ENCODE measurements around the gene ADAMTSL4. TPM values are rescaled to one million over a fixed set of nuclear protein-coding genes. Genes with fewer than 3 reads are reported as not detected.
"Not testable (repeated sequence)": the region's sequence is repeated elsewhere in the genome, so short reads cannot be mapped to it uniquely, and the experiment has no call there.

The ADAMTSL4 gene
- total RNA-seq, 1 experiment from 2014 or later: 2.8 TPM

GRCh38 chr1:150581437-150581836, 32.2 kb downstream of the ADAMTSL4 start:
- not testable (repeated sequence) for DNase-seq (ENCODE audit: low read depth)

- not testable (repeated sequence) for DNase-seq (ENCODE audit: low read depth)
Measured at GRCh38 chr1:150581962-150582361, 32.8 kb downstream of the ADAMTSL4 start.

- no peak for DNase-seq (ENCODE audit: low read depth)
Measured at GRCh38 chr1:150582371-150582770, 33.2 kb downstream of the ADAMTSL4 start.

- peak; percentile 82 for DNase-seq (ENCODE audit: low read depth)
Measured at GRCh38 chr1:150596095-150596892, 47.1 kb downstream of the ADAMTSL4 start.

GRCh38 chr1:150596976-150597375, 47.8 kb downstream of the ADAMTSL4 start:
- DNase-seq (ENCODE audit: low read depth): no peak

GRCh38 chr1:150598346-150598745, 49.1 kb downstream of the ADAMTSL4 start:
- DNase-seq (ENCODE audit: low read depth): not testable (repeated sequence)

GRCh38 chr1:150601540-150601939, 52.3 kb downstream of the ADAMTSL4 start:
- no peak for DNase-seq (ENCODE audit: low read depth)

GRCh38 chr1:150602372-150602771, 53.2 kb downstream of the ADAMTSL4 start:
- DNase-seq (ENCODE audit: low read depth): not testable (repeated sequence)

GRCh38 chr1:150603711-150604110, 54.5 kb downstream of the ADAMTSL4 start:
- no peak for DNase-seq (ENCODE audit: low read depth)

- DNase-seq (ENCODE audit: low read depth): no peak
Measured at GRCh38 chr1:150604226-150604588, 55.0 kb downstream of the ADAMTSL4 start.

GRCh38 chr1:150605451-150605731, 56.2 kb downstream of the ADAMTSL4 start:
- DNase-seq (ENCODE audit: low read depth): not testable (repeated sequence)

GRCh38 chr1:150606463-150607142, 57.4 kb downstream of the ADAMTSL4 start:
- DNase-seq (ENCODE audit: low read depth): no peak

GRCh38 chr1:150609732-150610131, 60.5 kb downstream of the ADAMTSL4 start:
- no peak for DNase-seq (ENCODE audit: low read depth)

Other genes starting within 250 kb of the ADAMTSL4 start
- 34.7 and 41.8 TPM in 2 replicates for gene PRPF3, start 227.9 kb upstream of the ADAMTSL4 start, total RNA-seq (2014; rRNA removed)
- 10.8 and 13.4 TPM in 2 replicates for gene RPRD2, start 185.3 kb upstream of the ADAMTSL4 start, total RNA-seq (2014; rRNA removed)
- 16.4 and 18.9 TPM in 2 replicates for gene TARS2, start 62.0 kb upstream of the ADAMTSL4 start, total RNA-seq (2014; rRNA removed)
- 108 and 129 TPM in 2 replicates for gene ECM1, start 41.3 kb upstream of the ADAMTSL4 start, total RNA-seq (2014; rRNA removed)
- not detected in 2 replicates for gene FALEC, start 33.7 kb upstream of the ADAMTSL4 start, total RNA-seq (2014; rRNA removed)
- 287 TPM in 2 replicates for gene MCL1, start 30.2 kb downstream of the ADAMTSL4 start, total RNA-seq (2014; rRNA removed)
- gene ENSA, start 80.2 kb downstream of the ADAMTSL4 start, total RNA-seq (2014; rRNA removed): 85.5 and 116 TPM in 2 replicates
- 5.0 and 6.9 TPM in 2 replicates for gene GOLPH3L, start 147.7 kb downstream of the ADAMTSL4 start, total RNA-seq (2014; rRNA removed)
- 0.11 and 0.38 TPM in 2 replicates for gene HORMAD1, start 171.5 kb downstream of the ADAMTSL4 start, total RNA-seq (2014; rRNA removed)
- gene CTSS, start 216.4 kb downstream of the ADAMTSL4 start, total RNA-seq (2014; rRNA removed): 5.6 and 6.1 TPM in 2 replicates

Data from LHCN-M2 (cell line).